Adipocyte (in vitro differentiated cells): ENCODE data around the gene F13A1.
A peak's percentile ranks its signal among the peaks of the same experiment; 100 is the strongest.

Experiments used
- DNase-seq: peaks from one replicate; pipeline ENCODE4 v3.0.0-alpha.2; 2015; ENCODE audit warnings: low read depth
- H3K27me3 ChIP-seq: replicated peaks from 2 replicates; pipeline ENCODE4 v1.7.0; 2013; ENCODE audit warnings: mild to moderate bottlenecking, low read length, moderate library complexity; ENCODE audit not compliant: control insufficient read depth, insufficient read depth
- H3K36me3 ChIP-seq: 2 replicates; pipeline ENCODE4 v1.7.0; 2013; ENCODE audit warnings: low read length, mild to moderate bottlenecking, moderate library complexity; ENCODE audit not compliant: control insufficient read depth, insufficient read depth, severe bottlenecking
- H3K4me1 ChIP-seq: 2 replicates; pipeline ENCODE4 v1.7.0; 2013; ENCODE audit warnings: mild to moderate bottlenecking, low read length, moderate library complexity; ENCODE audit not compliant: control insufficient read depth, insufficient read depth
- H3K4me3 ChIP-seq: 2 replicates; pipeline ENCODE4 v1.7.0; 2013; ENCODE audit warnings: mild to moderate bottlenecking, low read length, moderate library complexity
- H3K9ac ChIP-seq: 2 replicates; pipeline ENCODE4 v1.7.0; 2013; ENCODE audit warnings: mild to moderate bottlenecking, low read length, moderate library complexity
- H3K9me3 ChIP-seq: 2 replicates; pipeline ENCODE4 v1.7.0; 2013; ENCODE audit warnings: mild to moderate bottlenecking, low read length, moderate library complexity; ENCODE audit not compliant: control insufficient read depth

F13A1 gene

GRCh38 chr6:6131492-6132109 lies 188.9 kb downstream of the F13A1 start:
- peaks cover 3% of the 10 kb centered on the region for H3K27me3 ChIP-seq
- no peak overlapping the region for H3K4me3 ChIP-seq
- no peaks in the 10 kb centered on the region for H3K36me3 ChIP-seq
- DNase-seq = peak; percentile 9
- no peaks in the 10 kb centered on the region for H3K4me1 ChIP-seq
- H3K9me3 ChIP-seq = no peaks in the 10 kb centered on the region
- no peak overlapping the region for H3K9ac ChIP-seq

GRCh38 chr6:6125495-6125894 lies 195.0 kb downstream of the F13A1 start:
- H3K27me3 ChIP-seq = no peaks in the 10 kb centered on the region
- DNase-seq = no peak
- H3K36me3 ChIP-seq = no peaks in the 10 kb centered on the region
- peaks cover 10% of the 10 kb centered on the region for H3K9me3 ChIP-seq
- H3K9ac ChIP-seq = no peak overlapping the region
- H3K4me1 ChIP-seq = no peaks in the 10 kb centered on the region
- H3K4me3 ChIP-seq = no peak overlapping the region

DNA sequence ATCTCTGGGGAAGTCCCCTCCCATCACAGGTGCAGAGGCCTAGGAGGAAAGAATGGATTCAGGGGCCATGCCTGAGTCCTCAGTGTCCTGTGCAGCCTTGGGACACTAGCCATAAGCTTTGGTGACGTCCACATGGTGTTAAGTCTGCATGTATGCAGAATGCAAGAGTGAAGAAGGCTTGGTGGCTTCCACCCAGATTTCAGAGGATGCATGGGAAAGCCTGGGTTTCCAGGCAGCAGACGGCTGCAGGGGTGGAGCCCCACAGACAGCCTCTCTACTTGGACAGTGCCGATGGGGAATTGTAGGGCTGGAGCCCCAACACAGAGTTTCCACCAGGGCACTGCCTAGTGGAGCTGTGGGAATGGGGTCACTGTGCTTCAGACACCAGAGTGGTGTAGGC lies 196.7 kb downstream of the F13A1 start:
- H3K36me3 ChIP-seq = no peaks in the 10 kb centered on the region
- H3K27me3 ChIP-seq = no peaks in the 10 kb centered on the region
- no peaks in the 10 kb centered on the region for H3K4me1 ChIP-seq
- no peak overlapping the region for H3K4me3 ChIP-seq
- H3K9ac ChIP-seq = no peak overlapping the region
- DNase-seq = no peak
- H3K9me3 ChIP-seq = peaks cover 10% of the 10 kb centered on the region

- H3K36me3 ChIP-seq = no peaks in the 10 kb centered on the region
- no peak for DNase-seq
- H3K9ac ChIP-seq = no peak overlapping the region
- H3K27me3 ChIP-seq = no peaks in the 10 kb centered on the region
- no peaks in the 10 kb centered on the region for H3K4me1 ChIP-seq
- H3K9me3 ChIP-seq = peaks cover 10% of the 10 kb centered on the region
- no peak overlapping the region for H3K4me3 ChIP-seq
Measured at GRCh38 chr6:6121943-6122342, 198.5 kb downstream of the F13A1 start.

- Histone ChIP-seq H3K27me3 (no peaks in the 10 kb centered on the region), H3K36me3 (no peaks in the 10 kb centered on the region), H3K9me3 (peaks cover 36% of the 10 kb centered on the region), H3K4me1 (no peaks in the 10 kb centered on the region), H3K4me3 (no peak overlapping the region), H3K9ac (no peak overlapping the region)
- DNase-seq = no peak
Measured at GRCh38 chr6:6105472-6106036, 214.9 kb downstream of the F13A1 start.
